Endothelial cell of umbilical vein (primary cell): ENCODE measurements around the gene CTTNBP2. TPM values are rescaled to one million over a fixed set of nuclear protein-coding genes. Genes with fewer than 3 reads are reported as not detected.

Experiments
- BruUV-seq: library from RNA; stranded (reverse); fragments of 400-500 nt; replicated peaks from 2 replicates; lab custom pipeline; 2021; lab: Mats Ljungman, UMichigan
- CTCF ChIA-PET: fragments of 300-600, 350-600 bp; sonication (Branson Sonifier 250); formaldehyde crosslinking; loops from one replicate; lab custom pipeline; 2021; ENCODE audit warnings: antibody characterized with exemption, inconsistent platforms; lab: Charles Lee
- POLR2A ChIA-PET: fragments of 300-600, 350-600 bp; sonication (Branson Sonifier 250); formaldehyde crosslinking; loops from one replicate; lab custom pipeline; 2021; ENCODE audit warnings: antibody characterized with exemption, inconsistent platforms; lab: Charles Lee
- DNase-seq: peaks from one replicate; pipeline ENCODE4 v3.0.0-alpha.2; 2011; ENCODE audit warnings: low read depth, low spot score
- FAIRE-seq: peaks from 2 replicates; lab custom pipeline; 2011; peaks lifted over from hg19 to GRCh38; lab: Jason Lieb, UNC
- H2AFZ ChIP-seq: 2 replicates; pipeline ENCODE4 v1.6.0; 2012; ENCODE audit warnings: low read depth, low read length, control low read depth, inconsistent platforms
- H3K27ac ChIP-seq: 2 replicates; pipeline ENCODE4 v1.5.1; 2011; ENCODE audit warnings: low read depth, mild to moderate bottlenecking, control low read depth, low read length, moderate library complexity; ENCODE audit not compliant: insufficient read depth
- H3K27me3 ChIP-seq, 2 experiments: 2 replicates each; pipeline versions ENCODE4 v1.6.0 to v1.6.1; 2011; ENCODE audit warnings: low read length in 2 of 2, mixed read lengths in 1 of 2; ENCODE audit not compliant: control insufficient read depth in 2 of 2, insufficient read depth in 2 of 2
- H3K36me3 ChIP-seq, 2 experiments: 2 replicates in 1 of 2; 3 replicates in 1 of 2; pipeline ENCODE4 v1.5.1; 2011; ENCODE audit warnings: low read length in 2 of 2, mild to moderate bottlenecking in 1 of 2, moderate library complexity in 1 of 2; ENCODE audit not compliant: control insufficient read depth in 2 of 2, insufficient read depth in 2 of 2; ENCODE audit errors: extremely low read depth in 1 of 2
- H3K4me1 ChIP-seq: 3 replicates; pipeline ENCODE4 v1.5.1; 2011; ENCODE audit warnings: mild to moderate bottlenecking, low read length; ENCODE audit not compliant: control insufficient read depth, insufficient read depth; ENCODE audit errors: extremely low read depth
- H3K4me2 ChIP-seq: 2 replicates; pipeline ENCODE4 v1.6.1; 2011; ENCODE audit warnings: low read length, control low read depth, mixed read lengths; ENCODE audit not compliant: insufficient read depth
- H3K4me3 ChIP-seq, 3 experiments: fragments of 200-600 bp in 1 of 3; sonication (generic), shearing (Covaris generic) in 1 of 3; replicated peaks in 1 of 3; 2 replicates each; pipeline ENCODE4 v1.5.1; 2011 to 2016; ENCODE audit warnings: control low read depth in 3 of 3, low read length in 3 of 3, mild to moderate bottlenecking in 2 of 3, inconsistent platforms in 1 of 3, low read depth in 1 of 3, moderate library complexity in 1 of 3; ENCODE audit not compliant: insufficient read depth in 1 of 3
- H3K79me2 ChIP-seq: 2 replicates; pipeline ENCODE4 v1.6.0; 2012; ENCODE audit warnings: low read length, inconsistent platforms; ENCODE audit not compliant: control insufficient read depth, insufficient read depth
- H3K9ac ChIP-seq: replicated peaks from 2 replicates; pipeline ENCODE3; 2011; ENCODE audit warnings: low read length, control low read depth; ENCODE audit not compliant: insufficient read depth; ENCODE audit errors: extremely low read depth
- H3K9me1 ChIP-seq: replicated peaks from 3 replicates; pipeline ENCODE4 v1.6.0; 2011; ENCODE audit warnings: mild to moderate bottlenecking, low read length; ENCODE audit not compliant: control insufficient read depth, insufficient read depth; ENCODE audit errors: extremely low read depth
- H3K9me3 ChIP-seq: replicated peaks from 2 replicates; pipeline ENCODE4 v1.5.1; 2012; ENCODE audit warnings: low read length, inconsistent platforms; ENCODE audit not compliant: control insufficient read depth, insufficient read depth
- H4K20me1 ChIP-seq: replicated peaks from 2 replicates; pipeline ENCODE3; 2011; ENCODE audit warnings: mild to moderate bottlenecking, low read length; ENCODE audit not compliant: control insufficient read depth, insufficient read depth; ENCODE audit errors: extremely low read depth
- EZH2 ChIP-seq: IDR thresholded peaks from 2 replicates; pipeline ENCODE4 v1.6.1; 2012; ENCODE audit warnings: borderline replicate concordance, low read depth, mild to moderate bottlenecking, moderate library complexity, low read length, inconsistent platforms; ENCODE audit not compliant: severe bottlenecking
- FOS ChIP-seq: IDR thresholded peaks from 2 replicates; pipeline ENCODE4 v1.6.1; 2011; ENCODE audit warnings: mild to moderate bottlenecking, low read length, moderate library complexity, borderline replicate concordance; ENCODE audit not compliant: insufficient read depth
- GATA2 ChIP-seq: IDR thresholded peaks from 2 replicates; pipeline ENCODE4 v1.7.0; 2011; ENCODE audit warnings: low read depth, mild to moderate bottlenecking, moderate library complexity, mixed read lengths, low read length; ENCODE audit not compliant: insufficient read length, insufficient read depth
- JUN ChIP-seq: IDR thresholded peaks from 2 replicates; pipeline ENCODE4 v1.6.1; 2011; ENCODE audit warnings: borderline replicate concordance, low read depth; ENCODE audit not compliant: insufficient read length, insufficient read depth
- MYC ChIP-seq: IDR thresholded peaks from one replicate; pipeline ENCODE4 v1.6.1; 2011; ENCODE audit warnings: mild to moderate bottlenecking, low read depth, low read length
- POLR2A ChIP-seq: IDR thresholded peaks from 2 replicates; pipeline ENCODE4 v1.6.1; 2012; ENCODE audit warnings: low read depth, mild to moderate bottlenecking, control low read depth, low read length
- POLR2AphosphoS5 ChIP-seq: IDR thresholded peaks from 2 replicates; pipeline ENCODE4 v1.6.1; 2012; ENCODE audit warnings: low read depth, mild to moderate bottlenecking, control low read depth, low read length, moderate library complexity; ENCODE audit not compliant: insufficient read depth
- dilution Hi-C: fragments of 300-500 bp; cut with MboI; formaldehyde crosslinking; loops from one replicate; pipeline ENCODE4 v1.15.0; 2019; ENCODE audit warnings: low sequenced_read_pairs; ENCODE audit not compliant: extremely low pct_ligation_motif_present
- intact Hi-C: fragments of 100-400 bp; cut with micrococcal nuclease; formaldehyde crosslinking; loops from one replicate; pipeline ENCODE4 v1.10.0; 2022
- polyA plus RNA-seq, 4 experiments: library from polyadenylated mRNA; depleted of rRNA in 3 of 4; stranded (reverse) in 3 of 4; unstranded in 1 of 4; fragments of >200 nt; gene quantifications; 2 replicates each; pipeline versions ENCODE4 v1.2.1 to v1.2.3, GENCODE V29; 2011 to 2012; ENCODE audit warnings: missing spikeins in 1 of 4
- total RNA-seq: library from RNA; stranded (reverse); gene quantifications from 2 replicates; pipeline ENCODE4 v1.2.3, GENCODE V29; 2021
- TF ChIP-seq, protein P1 (sequence below): IDR thresholded peaks from 2 replicates; pipeline ENCODE4 v1.6.1; 2011; ENCODE audit not compliant: insufficient read depth, insufficient read length
- TF ChIP-seq, protein P2 (sequence below), 2 donors: IDR thresholded peaks; 1 replicate in 1 of 2; 2 replicates in 1 of 2; pipeline ENCODE4 v1.5.1; 2011; ENCODE audit warnings: low read length in 2 of 2, mild to moderate bottlenecking in 2 of 2, moderate library complexity in 2 of 2, control low read depth in 1 of 2, inconsistent platforms in 1 of 2, low read depth in 1 of 2; ENCODE audit not compliant: insufficient read depth in 1 of 2; ENCODE audit errors: extremely low read depth in 1 of 2

The CTTNBP2 gene
- total and polyA plus RNA-seq, 2 donors (not counting 3 experiments of a cell fraction or from before 2014, with no cell fraction given) = 0.08 to 0.35 TPM

DNA sequence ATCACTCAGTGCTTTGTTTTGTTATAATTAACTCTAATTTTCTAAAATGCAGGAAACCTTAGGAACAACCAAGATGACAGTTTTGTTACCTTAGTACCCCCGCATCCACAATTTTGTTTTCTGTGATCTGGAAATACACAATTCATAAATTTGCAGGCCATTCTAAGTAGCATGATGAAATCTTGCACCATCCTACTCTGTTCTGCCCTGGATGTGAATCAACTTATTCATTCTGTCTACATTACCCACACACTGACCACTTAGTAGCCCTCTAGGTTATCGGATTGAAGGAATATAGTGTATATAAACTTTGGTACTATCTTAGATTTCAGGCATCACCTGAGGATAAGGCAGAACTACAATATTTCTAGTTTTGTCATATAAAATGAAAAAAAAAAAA lies 155.9 kb downstream of the CTTNBP2 start:
- H3K4me2 ChIP-seq = no peak overlapping the region
- peaks cover 0 to 2% of the 10 kb centered on the region in 2 experiments for H3K27me3 ChIP-seq
- no peak overlapping the region for H3K27ac ChIP-seq
- no peaks in the 10 kb centered on the region for H3K36me3 ChIP-seq
- no peak for FAIRE-seq
- intact Hi-C loops = loop anchor here (5.0 to 10.0 kb wide), 3 partner anchors 45 to 783 kb away; no protein-coding TSS in a partner anchor
- H3K4me3 ChIP-seq = no peak overlapping the region
- no peaks in the 10 kb centered on the region for H3K4me1 ChIP-seq
- no peak overlapping the region for H2AFZ ChIP-seq
- CTCF ChIA-PET = interaction anchor here (1.8 to 6.0 kb wide), 4 partner anchors 11 to 316 kb away, joined by 5 to 238 read pairs (median 43); no protein-coding TSS in a partner anchor
- BruUV-seq = no TSS peak
- dilution Hi-C loops = no loop called here
- no peaks in the 10 kb centered on the region for H3K79me2 ChIP-seq
- H3K9me1 ChIP-seq = no peaks in the 10 kb centered on the region
- no peak for DNase-seq
- no peaks in the 10 kb centered on the region for H3K9me3 ChIP-seq
- POLR2A ChIA-PET = no interaction called here
- H4K20me1 ChIP-seq = no peaks in the 10 kb centered on the region
- no peak for TF ChIP-seq JUN
- TF ChIP-seq FOS = no peak
- no peak for TF ChIP-seq GATA2
- no peak for TF ChIP-seq EZH2
- no peak for TF ChIP-seq POLR2A
- TF ChIP-seq, protein P1, sequence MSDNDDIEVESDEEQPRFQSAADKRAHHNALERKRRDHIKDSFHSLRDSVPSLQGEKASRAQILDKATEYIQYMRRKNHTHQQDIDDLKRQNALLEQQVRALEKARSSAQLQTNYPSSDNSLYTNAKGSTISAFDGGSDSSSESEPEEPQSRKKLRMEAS = no peak
- no peak overlapping the region for H3K9ac ChIP-seq

DNA sequence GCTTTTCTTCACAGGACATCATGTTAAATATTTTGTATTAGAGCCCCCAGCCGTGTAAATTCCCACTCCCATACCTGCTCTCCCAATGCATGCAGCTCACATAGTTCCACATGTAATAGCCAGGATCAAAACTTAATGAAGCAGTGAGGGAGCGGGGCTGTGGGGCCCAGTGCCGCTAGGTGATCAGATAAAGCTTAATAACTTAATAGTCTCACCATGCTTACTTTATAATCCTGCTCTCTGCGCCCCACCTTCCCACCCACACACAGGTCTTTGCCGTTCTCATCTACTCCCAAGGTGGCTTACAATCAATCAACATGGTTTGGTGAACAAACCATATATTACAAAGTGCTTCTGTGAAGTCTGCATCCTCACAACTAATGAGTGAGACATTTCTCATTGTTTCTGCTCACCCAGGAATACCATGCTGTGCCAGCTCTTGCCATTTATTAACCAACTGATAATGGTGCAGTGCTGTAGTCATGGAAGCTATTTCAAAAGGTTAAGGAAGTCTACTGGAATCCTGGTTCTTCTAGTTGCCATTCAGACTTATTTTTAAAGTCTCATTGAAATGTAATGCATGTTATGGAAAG lies 156.4 kb downstream of the CTTNBP2 start:
- H3K27me3 ChIP-seq = peaks cover 0 to 2% of the 10 kb centered on the region in 2 experiments
- CTCF ChIA-PET = interaction anchor here (0.9 to 6.0 kb wide), 10 partner anchors 12 to 788 kb away, joined by 3 to 238 read pairs (median 8); no protein-coding TSS in a partner anchor
- intact Hi-C loops = loop anchor here (5.0 to 10.0 kb wide), 3 partner anchors 45 to 782 kb away; no protein-coding TSS in a partner anchor
- no peaks in the 10 kb centered on the region for H4K20me1 ChIP-seq
- H3K4me2 ChIP-seq = no peak overlapping the region
- H3K27ac ChIP-seq = no peak overlapping the region
- H3K4me1 ChIP-seq = no peaks in the 10 kb centered on the region
- H3K9ac ChIP-seq = no peak overlapping the region
- H2AFZ ChIP-seq = no peak overlapping the region
- POLR2A ChIA-PET = no interaction called here
- DNase-seq (no peak), FAIRE-seq (no peak)
- H3K79me2 ChIP-seq = no peaks in the 10 kb centered on the region
- no peaks in the 10 kb centered on the region for H3K9me1 ChIP-seq
- no peaks in the 10 kb centered on the region for H3K36me3 ChIP-seq
- H3K9me3 ChIP-seq = no peaks in the 10 kb centered on the region
- TF ChIP-seq POLR2A (no peak), MYC (no peak), POLR2AphosphoS5 (no peak), JUN (no peak), FOS (no peak), GATA2 (no peak), EZH2 (no peak)
- TF ChIP-seq, protein P2, sequence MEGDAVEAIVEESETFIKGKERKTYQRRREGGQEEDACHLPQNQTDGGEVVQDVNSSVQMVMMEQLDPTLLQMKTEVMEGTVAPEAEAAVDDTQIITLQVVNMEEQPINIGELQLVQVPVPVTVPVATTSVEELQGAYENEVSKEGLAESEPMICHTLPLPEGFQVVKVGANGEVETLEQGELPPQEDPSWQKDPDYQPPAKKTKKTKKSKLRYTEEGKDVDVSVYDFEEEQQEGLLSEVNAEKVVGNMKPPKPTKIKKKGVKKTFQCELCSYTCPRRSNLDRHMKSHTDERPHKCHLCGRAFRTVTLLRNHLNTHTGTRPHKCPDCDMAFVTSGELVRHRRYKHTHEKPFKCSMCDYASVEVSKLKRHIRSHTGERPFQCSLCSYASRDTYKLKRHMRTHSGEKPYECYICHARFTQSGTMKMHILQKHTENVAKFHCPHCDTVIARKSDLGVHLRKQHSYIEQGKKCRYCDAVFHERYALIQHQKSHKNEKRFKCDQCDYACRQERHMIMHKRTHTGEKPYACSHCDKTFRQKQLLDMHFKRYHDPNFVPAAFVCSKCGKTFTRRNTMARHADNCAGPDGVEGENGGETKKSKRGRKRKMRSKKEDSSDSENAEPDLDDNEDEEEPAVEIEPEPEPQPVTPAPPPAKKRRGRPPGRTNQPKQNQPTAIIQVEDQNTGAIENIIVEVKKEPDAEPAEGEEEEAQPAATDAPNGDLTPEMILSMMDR (IDR thresholded peaks at IDR 0.05; ENCODE audit: extremely low read depth in 1 of 2, insufficient read depth in 1 of 2, low read depth in 1 of 2, low read length in 2 of 2) = no peak
- TF ChIP-seq, protein P1 = no peak
- BruUV-seq = no TSS peak
- no peak overlapping the region for H3K4me3 ChIP-seq
- dilution Hi-C loops = no loop called here
